GM19099 (cell line): ENCODE results near the gene PHKB.

Source experiments
- POLR2A ChIP-seq: IDR thresholded peaks from 3 replicates; pipeline ENCODE4 v1.6.1; 2011; ENCODE audit warnings: low read depth; ENCODE audit not compliant: insufficient read length; ENCODE audit errors: extremely low read depth

PHKB gene

GRCh38 chr16:47722046-47722445 lies 260.9 kb downstream of the PHKB start:
- no peak for TF ChIP-seq POLR2A

GRCh38 chr16:47724115-47724785 lies 263.1 kb downstream of the PHKB start:
- no peak for TF ChIP-seq POLR2A

GRCh38 chr16:47725188-47725695 lies 264.1 kb downstream of the PHKB start:
- no peak for TF ChIP-seq POLR2A

GRCh38 chr16:47726031-47726675 lies 265.0 kb downstream of the PHKB start:
- no peak for TF ChIP-seq POLR2A

GRCh38 chr16:47727131-47727530 lies 266.0 kb downstream of the PHKB start:
- no peak for TF ChIP-seq POLR2A

GRCh38 chr16:47728205-47728604 lies 267.1 kb downstream of the PHKB start:
- no peak for TF ChIP-seq POLR2A

GRCh38 chr16:47729701-47730100 lies 268.6 kb downstream of the PHKB start:
- TF ChIP-seq POLR2A, result no peak

GRCh38 chr16:47731252-47731651 lies 270.1 kb downstream of the PHKB start:
- no peak for TF ChIP-seq POLR2A

GRCh38 chr16:47732122-47732521 lies 271.0 kb downstream of the PHKB start:
- TF ChIP-seq POLR2A, result no peak

- TF ChIP-seq POLR2A, result no peak
Observed at GRCh38 chr16:47732523-47733111, 271.5 kb downstream of the PHKB start.

GRCh38 chr16:47734081-47734857 lies 273.1 kb downstream of the PHKB start:
- no peak for TF ChIP-seq POLR2A

- no peak for TF ChIP-seq POLR2A
Observed at GRCh38 chr16:47734987-47735594, 274.0 kb downstream of the PHKB start.

- no peak for TF ChIP-seq POLR2A
Observed at GRCh38 chr16:47750371-47750770, 289.2 kb downstream of the PHKB start.
